Measurements from ENCODE around the gene DNER.

GRCh38 chr2:229689307-229689839, 25.0 kb downstream of the DNER start:
- TF ChIP-seq RFX5 (IDR thresholded peaks at IDR 0.05; ENCODE audit: low read depth, low read length): no peak
- TF ChIP-seq, protein P1, sequence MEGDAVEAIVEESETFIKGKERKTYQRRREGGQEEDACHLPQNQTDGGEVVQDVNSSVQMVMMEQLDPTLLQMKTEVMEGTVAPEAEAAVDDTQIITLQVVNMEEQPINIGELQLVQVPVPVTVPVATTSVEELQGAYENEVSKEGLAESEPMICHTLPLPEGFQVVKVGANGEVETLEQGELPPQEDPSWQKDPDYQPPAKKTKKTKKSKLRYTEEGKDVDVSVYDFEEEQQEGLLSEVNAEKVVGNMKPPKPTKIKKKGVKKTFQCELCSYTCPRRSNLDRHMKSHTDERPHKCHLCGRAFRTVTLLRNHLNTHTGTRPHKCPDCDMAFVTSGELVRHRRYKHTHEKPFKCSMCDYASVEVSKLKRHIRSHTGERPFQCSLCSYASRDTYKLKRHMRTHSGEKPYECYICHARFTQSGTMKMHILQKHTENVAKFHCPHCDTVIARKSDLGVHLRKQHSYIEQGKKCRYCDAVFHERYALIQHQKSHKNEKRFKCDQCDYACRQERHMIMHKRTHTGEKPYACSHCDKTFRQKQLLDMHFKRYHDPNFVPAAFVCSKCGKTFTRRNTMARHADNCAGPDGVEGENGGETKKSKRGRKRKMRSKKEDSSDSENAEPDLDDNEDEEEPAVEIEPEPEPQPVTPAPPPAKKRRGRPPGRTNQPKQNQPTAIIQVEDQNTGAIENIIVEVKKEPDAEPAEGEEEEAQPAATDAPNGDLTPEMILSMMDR (conservative IDR thresholded peaks at IDR 0.05; ENCODE audit: low read depth, low read length): no peak
- no peak for TF ChIP-seq POLR2A (IDR thresholded peaks at IDR 0.05; ENCODE audit: low read depth, low read length)

Measured in IMR-90 (cell line).